HG03575 (cell line): Measurements from ENCODE around the gene ACO2.

Source experiments
- ATAC-seq: cut with Tn5 transposase; IDR thresholded peaks from one replicate; pipeline ENCODE4 v1.9.1; 2021; ENCODE audit not compliant: unreplicated experiment, insufficient number of reproducible peaks, low FRiP score; ENCODE audit errors: extremely low read depth

The ACO2 gene

DNA sequence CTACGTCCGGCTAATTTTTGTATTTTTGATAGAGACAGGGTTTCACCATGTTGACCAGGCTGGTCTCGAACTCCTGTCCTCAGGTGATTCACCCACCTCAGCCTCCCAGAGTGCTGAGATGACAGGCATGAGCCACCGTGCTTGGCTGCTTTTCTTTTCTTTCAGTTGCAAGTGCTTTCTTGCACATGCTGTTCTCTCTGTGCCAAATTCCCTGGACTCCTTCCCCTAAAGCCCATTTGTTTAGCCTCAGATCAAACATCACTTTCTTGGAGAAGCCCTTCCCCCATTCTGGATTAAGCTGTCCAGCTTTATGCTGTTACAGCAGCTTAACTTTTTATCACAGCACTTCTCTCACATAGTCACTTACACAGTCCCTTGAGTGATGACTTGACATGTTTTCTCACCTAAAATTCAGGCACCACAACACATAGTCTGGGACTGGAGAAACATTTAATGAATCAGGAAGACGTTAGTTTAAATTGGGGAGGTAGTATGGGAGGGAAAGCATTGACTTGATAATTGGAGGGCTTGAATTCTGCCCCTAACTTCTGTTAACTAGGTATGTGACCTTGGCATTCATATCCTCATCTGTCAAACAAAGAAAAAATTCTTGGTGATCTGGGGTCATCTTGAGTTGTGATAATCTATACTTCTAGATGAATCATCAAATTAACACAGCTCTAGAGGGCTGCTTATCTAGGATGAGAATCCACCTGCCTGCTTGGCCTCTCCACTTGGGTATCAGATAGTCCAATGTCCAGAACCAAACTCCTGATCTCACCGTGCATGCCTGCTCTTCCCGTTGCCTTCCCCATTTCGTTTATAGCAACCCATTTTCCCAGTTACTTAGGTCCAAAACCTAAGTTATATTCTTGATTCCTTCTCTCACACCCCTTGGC, 18.4 kb downstream of the ACO2 start:
- no peak for ATAC-seq

DNA sequence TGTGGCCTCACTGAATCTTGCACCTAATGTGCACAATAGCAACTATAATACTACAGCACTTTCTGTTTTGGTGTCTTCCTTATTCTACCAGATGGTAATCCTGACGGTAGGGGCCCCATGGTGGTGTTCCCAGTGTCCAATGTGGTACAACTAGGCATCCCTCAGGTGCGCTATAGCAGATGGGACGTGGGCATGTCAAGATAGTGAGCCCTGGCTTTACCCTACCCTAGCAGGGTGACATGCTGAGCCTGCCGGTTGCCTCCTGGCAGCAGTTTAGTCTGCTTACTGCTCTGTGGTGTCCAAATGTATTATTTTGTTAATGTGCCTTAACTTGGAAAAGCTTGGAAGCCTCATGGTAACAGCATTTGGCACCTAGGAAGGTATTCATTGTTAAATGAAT, 19.2 kb downstream of the ACO2 start:
- ATAC-seq = no peak

DNA sequence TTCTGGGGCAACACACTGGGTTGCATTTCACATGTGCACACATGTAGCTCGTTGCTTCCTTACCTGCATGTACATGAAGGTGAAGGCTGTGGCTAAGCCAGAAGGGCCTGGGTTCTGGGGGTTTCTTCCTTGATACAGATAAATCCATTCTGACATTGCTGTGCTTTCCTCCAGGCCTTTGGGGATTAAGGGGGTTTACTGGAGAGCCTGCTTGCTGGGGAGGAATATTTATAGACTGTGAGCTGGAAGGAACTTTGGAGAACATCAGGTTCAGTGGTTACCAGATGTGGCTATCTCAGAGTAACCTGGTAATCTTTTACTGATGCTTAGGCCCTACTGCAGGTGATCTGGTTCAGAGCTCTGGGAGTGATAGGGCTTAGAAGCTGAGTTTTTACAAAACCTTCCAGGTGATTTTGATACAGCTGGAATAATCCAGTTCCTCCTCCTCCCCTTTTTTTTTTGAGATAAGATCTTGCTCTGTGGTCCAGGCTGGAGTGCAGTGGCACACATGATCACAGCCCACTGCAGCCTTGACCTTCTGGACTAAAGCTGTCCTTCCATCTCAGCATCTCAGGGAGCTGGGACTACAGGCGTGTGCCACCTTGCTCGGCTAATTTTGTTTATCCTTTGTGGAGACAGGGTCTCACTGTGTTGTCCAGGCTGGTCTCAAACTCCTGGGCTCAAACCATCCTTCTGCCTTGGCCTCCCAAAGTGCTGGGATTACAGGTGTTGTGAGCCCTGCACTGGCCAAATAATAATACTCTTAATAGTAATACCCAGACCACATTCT, 19.9 kb downstream of the ACO2 start:
- ATAC-seq = no peak

DNA sequence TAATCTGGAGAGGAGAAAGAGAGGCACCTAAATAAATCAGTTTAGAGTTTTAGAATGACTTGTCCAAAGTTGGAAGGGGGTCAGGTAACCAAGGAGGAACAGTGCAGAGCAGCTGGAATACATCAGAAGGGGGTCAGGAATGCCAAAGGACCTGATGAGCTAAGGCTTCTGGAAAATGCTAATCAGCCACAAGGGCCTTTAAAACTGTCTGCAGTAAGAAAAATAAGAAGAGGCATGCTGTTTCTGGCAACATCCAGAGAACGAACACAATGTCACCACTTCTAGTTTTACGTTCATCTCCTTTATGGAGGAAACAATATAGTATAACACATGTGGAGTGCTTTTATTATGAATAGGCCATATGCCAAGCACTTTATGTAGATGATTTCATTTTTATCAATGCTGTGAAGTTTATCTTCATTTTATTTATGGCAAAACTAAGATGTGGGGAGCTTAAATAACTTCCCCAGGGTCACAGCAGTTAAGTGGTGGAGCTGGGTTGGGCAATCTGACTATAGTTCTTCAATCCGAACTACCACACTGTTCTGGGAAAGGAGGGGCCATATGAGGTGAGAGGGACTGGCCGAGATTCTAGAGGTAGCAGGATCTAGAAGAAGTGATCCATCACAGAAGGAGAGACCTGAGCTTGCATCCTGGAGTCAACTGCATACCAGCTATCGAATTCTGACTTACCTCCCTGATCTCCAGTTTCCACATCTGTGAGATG, 22.6 kb downstream of the ACO2 start:
- ATAC-seq = no peak

DNA sequence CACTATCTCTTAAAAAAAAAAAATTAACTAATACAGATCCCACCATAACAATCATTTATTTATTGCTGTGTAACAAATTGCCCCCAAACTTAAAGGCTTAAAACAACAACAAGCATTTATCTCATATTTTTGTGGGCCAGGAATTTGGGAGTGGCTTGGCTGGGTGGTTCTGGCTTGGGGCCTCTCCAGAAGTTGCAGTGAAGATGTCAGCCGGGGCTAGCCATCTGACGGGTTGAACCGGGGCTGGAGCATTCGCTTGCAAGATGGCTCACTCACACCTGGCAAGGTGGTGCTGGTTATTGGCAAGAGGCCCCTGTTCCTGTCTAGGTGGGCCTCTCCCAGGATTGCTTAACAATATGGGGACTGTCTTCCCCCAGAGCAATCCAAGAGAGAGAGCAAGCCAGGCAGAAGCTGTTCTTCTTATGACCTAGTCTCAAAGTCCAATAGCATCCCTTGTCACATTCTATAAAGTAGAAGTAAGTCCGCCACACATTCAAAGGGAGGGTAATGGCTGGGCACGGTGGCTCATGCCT, 29.5 kb downstream of the ACO2 start:
- no peak for ATAC-seq

DNA sequence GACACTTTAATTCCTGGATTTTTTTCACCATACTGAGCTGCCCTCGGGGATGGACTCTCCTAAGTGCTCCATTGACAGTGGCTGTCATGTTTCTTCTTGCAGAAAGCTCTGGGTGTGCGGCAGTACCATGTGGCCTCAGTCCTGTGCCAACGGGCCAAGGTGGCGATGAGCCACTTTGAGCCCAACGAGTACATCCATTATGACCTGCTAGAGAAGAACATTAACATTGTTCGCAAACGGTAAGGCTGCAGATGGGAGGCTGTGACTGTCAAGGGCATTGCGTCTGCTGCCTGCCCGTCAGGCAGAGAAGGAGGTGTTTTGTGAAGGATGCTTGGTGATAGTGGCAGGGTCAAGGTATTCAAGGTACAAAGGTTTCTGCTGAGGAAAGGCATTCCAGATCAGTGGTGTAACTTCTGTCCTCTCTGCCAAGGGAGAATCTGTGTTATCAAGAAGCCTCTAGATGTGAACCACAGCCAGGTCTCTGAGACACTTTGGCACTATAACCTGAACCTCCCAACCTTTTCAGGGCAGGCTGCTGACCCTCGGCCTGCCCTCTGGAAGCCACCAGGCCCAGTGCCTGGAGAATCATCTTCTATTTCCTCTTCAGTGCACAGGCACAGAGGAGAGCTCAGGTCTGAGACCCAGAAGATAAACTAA, 30.8 kb downstream of the ACO2 start:
- no peak for ATAC-seq

DNA sequence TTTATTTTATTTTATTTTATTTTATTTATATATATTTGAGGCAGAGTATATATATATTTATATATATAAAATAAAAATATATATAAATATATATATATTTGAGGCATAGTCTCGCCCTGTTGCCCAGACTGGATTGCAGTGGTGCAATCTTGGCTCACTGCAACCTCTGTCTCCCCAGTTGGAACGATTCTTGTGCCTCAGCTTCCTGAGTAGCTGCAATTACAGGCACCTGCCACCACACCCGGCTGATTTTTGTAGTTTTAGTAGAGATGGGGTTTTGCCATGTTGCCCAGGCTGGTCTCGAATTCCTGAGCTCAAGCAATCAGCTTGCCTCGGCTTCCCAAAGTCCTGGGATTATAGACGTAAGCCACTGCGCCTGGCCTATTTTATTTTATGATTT, 31.4 kb downstream of the ACO2 start:
- no peak for ATAC-seq

DNA sequence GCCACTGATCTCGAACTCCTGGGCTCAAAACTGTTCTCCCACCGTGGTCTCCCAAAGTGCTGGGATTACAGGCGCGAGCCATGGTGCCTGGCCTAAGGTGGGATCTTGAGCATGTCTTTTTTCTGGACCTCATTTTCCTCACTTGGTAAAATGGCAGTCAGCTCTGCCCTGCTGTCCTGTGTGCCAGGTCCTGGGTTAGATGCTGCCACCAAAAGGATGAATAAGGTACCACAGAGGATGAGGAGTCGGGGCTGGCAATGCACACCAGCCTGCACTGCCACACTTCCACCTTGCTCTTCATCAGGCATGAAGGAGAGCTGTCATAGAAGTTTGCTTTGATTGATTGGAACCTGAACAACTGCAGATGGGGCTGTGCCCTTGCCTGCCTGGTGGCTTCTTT, 32.3 kb downstream of the ACO2 start:
- no peak for ATAC-seq

DNA sequence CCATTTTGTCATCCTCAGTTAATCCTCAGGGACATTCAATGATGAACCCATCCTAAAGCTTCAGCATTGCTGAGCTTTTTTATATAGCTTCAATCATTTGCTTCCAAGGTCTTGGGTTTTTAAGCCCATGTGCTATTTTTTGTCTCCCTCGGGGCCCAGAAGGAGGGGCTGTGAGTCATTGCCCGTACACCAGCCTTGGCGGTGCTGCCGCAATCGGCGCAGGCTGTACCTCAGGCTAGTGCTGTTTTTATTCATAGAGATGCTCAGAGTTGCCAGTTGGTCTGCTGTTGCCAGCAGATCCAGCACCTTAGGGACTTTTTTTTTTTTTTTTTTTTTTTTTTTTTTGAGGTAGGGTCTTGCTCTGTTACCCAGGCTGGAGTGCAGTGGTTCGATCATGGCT, 35.5 kb downstream of the ACO2 start:
- ATAC-seq = no peak

DNA sequence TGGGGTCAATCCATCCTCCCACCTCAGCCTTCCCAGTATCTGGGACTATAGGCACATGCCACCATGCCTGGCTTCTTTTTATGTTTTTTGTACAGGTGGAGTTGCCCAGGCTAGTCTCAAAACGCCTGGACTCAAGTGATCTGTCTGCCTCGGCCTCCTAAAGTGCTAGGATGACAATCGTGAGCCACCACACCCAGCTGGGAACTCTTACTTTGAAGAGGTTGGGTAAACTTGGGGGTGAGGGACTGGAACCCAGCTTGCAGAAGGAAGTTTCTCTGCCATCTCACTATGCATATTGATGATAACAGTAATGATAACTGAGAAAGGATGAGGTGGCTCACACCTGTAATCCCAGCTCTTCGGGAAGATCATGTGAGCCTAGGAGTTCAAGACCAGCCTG, 35.9 kb downstream of the ACO2 start:
- no peak for ATAC-seq

DNA sequence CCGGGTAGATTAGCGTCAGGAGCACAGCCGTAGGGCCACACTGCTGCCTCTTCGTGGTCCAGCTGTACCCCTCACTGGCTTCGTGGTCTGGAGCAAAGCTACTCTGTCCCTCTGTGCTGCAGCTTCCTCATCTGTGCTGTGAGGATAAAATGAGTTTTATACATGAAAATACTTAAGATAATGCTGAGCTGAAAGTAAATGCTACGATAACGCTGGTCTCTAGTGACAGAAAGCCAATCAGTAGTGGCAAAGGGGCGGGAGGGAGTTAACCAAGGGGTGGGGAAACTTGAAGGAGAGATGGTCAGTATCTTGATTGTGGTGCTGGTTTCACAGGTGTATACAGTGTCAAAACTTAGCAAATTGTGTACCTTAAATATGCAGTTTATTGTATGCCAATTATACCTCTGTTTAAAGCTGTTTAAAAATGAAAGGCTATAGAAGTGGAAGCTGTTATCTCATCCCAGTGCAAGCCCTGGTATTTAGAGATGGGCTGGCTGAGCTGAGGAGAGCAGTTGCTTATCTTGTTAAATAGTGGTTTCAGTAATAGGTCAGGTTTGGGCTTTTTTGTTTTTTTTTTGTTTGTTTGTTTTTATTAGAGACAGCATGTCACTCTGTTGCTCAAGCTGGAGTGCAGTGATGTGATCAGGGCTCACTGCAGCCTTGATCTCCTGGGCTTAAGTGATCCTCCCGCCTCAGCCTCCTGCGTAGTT, 36.7 kb downstream of the ACO2 start:
- ATAC-seq = no peak

DNA sequence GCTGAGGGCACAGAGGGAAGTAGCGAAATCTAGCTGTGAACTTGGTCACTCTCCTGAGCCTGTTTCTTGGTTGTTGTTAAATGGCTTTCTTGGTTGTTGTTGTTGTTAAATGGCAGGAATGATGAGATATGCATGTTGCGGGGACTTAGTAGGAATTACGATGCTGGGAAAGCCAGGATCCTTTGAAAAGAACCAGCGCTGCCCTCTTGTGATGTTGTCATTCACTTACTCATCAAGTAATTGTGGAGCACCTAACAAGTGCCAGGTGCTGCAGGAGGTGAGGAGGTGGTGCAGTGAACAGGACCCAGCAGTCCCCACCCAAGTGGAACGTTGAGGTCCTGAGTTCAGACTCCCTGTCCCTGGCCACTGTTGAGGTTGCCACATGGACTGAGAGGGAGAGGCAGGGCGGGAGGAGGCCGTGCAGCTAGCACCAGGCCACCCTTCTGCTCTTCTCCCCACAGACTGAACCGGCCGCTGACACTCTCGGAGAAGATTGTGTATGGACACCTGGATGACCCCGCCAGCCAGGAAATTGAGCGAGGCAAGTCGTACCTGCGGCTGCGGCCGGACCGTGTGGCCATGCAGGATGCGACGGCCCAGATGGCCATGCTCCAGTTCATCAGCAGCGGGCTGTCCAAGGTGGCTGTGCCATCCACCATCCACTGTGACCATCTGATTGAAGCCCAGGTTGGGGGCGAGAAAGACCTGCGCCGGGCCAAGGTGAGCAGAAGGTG, 38.6 kb downstream of the ACO2 start:
- ATAC-seq = no peak

DNA sequence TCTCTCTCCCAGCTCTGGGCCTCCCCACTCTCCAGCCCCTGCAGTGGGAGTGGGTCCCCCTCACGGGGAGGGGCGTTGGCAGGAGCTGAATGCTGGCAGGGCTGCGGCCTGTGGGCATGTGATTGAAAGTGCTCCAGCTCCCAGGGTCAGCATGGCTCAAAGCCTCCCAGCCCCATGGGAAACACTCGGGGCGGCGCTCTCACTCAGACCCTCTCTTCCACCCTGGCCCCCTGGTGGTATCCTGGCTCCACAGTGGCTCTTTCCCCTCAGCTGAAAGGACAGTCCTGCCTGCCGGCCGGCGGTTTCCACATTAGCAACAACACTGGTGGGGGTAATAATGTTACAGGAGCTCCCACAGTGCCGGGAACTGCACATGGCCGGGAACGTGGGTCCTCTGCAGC, 39.9 kb downstream of the ACO2 start:
- no peak for ATAC-seq

DNA sequence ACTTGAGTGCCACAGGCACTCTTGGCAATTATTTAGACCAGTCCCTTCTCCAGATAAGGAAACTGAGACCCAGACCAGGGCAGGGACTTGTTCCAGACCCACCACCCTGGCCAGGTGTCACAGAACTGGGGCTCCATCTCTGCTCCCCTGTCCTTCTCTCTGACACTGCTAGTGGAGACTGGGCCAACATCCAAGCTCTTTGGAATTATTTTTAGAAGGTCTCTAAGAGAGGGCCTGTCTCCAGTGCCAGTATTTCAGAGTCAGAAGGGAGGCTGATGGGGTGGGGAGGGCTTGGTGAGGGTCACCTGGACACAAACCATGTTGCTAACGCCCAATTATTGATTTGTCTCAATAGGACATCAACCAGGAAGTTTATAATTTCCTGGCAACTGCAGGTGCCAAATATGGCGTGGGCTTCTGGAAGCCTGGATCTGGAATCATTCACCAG, 42.6 kb downstream of the ACO2 start:
- no peak for ATAC-seq

DNA sequence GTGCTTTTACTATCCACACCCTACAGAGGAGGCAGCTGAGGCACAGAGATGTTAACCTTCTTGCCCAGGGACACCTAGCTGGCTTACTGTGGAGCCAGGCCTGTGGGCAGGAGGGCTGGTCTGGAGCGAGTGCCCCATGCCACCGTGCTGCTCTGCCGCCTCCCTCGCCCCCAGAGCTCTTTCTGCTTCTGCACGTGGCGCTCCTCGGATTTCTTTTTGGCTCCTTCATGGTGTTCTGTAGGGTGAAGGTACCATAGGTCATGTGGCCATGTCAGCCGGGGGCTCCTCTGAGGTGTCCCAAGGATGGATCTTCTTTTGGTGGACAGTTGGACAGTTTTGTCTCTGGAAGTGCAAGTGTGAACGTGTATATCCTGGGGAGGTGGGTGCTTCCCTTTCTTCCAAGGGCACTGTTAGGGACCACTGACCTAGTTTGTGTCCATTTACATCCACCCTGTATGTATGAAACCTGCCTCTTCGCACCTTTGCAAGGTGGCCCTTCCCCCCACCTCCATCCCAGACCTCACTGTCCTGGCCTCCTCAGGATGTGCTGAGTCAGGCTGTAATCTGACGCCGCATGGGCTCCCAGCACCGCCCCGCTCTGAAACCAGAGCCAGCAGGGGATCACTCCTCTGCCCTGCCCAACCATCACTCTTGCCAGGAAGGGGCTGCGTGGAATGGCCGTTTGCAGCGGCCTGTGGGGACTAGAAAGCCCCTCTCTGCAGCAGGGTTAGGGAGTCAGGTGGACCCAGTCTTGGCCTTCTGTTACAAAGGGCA, 43.7 kb downstream of the ACO2 start:
- ATAC-seq = no peak

DNA sequence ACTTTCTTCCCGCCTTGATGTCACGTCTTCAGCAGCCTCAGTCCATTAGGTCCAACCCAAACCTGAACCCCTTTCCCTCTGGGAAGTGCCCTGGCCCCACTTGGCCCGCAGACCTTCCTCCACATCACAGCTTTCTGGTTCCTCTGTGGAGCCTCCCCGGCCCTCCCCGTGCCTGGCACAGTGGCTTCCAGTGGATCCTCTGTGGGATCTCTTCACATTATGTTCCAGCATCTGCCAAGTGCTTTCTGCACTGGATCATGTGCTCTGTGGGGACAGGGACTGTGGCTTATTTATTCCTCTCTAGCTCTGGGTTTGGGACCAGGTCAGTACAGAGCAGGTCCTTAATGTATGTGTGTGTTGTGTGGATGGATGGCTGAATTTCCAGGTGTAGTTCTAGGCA, 44.5 kb downstream of the ACO2 start:
- ATAC-seq = no peak

DNA sequence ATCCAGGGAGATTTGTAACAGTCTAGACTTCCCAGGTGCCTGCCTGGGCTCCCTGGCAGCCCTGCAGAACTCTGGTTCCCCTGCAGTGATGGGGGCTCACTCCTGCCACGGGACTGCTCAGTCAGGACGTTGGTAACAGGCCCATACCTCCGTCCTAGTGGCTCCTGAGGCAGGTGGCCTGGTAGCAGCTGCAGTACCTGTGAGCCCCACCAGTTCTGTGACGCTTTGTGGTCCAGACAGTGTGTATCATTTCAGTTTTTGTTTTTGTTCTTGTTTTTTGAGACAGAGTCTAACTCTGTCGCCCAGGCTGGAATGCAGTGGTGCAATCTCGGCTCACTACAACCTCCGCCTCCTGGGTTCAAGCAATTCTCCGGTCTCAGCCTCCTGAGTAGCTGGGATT, 47.5 kb downstream of the ACO2 start:
- no peak for ATAC-seq
